PC-3 (cell line): Measurements from ENCODE around the gene TUBB2B. TPM values are rescaled to one million over a fixed set of nuclear protein-coding genes. Genes with fewer than 3 reads are reported as not detected.
"Not testable (repeated sequence)": the region's sequence is repeated elsewhere in the genome, so short reads cannot be mapped to it uniquely, and the experiment has no call there.

Source experiments
- ATAC-seq: fragments of 200-7000 bp; cut with Tn5 transposase; 2 replicates; pipeline ENCODE4 v1.9.1; 2020; ENCODE audit warnings: mild to moderate bottlenecking, moderate library complexity
- BruUV-seq: library from RNA; stranded (reverse); fragments of 400-500 nt; replicated peaks from 2 replicates; lab custom pipeline; 2021; lab: Mats Ljungman, UMichigan
- CTCF ChIA-PET: fragments of 300-600 bp; sonication (Branson Sonifier 250); formaldehyde crosslinking; loops from one replicate; lab custom pipeline; 2022; ENCODE audit warnings: antibody characterized with exemption; lab: Charles Lee
- POLR2A ChIA-PET: fragments of 300-600 bp; sonication (Branson Sonifier 250); formaldehyde crosslinking; loops from one replicate; lab custom pipeline; 2022; ENCODE audit warnings: antibody characterized with exemption; ENCODE audit not compliant: unreplicated experiment; lab: Charles Lee
- DNase-seq: peaks from one replicate; pipeline ENCODE4 v3.0.0-alpha.2; 2015
- H2AFZ ChIP-seq: fragments of 300-600 bp; sonication (generic); 2 replicates; pipeline ENCODE4 v1.6.0; 2016; ENCODE audit warnings: antibody characterized with exemption, low read length
- H3F3A ChIP-seq: fragments of 300-600 bp; sonication (generic); one replicate; pipeline ENCODE4 v1.6.0; 2017; ENCODE audit warnings: antibody characterized with exemption, low read length, control low read depth, mild to moderate bottlenecking; ENCODE audit not compliant: unreplicated experiment
- H3K27ac ChIP-seq: fragments of 300-600 bp; sonication (generic); 2 replicates; pipeline ENCODE4 v1.5.1; 2016; ENCODE audit warnings: mild to moderate bottlenecking, low read length
- H3K27me3 ChIP-seq: fragments of 300-600 bp; sonication (generic); 2 replicates; pipeline ENCODE4 v1.6.1; 2016; ENCODE audit warnings: low read length, mixed read lengths
- H3K36me3 ChIP-seq: fragments of 300-600 bp; sonication (generic); 2 replicates; pipeline ENCODE4 v1.6.1; 2016; ENCODE audit warnings: low read depth, mixed run types, low read length, mixed read lengths
- H3K4me1 ChIP-seq: fragments of 300-600 bp; sonication (generic); 2 replicates; pipeline ENCODE4 v1.5.1; 2016; ENCODE audit warnings: low read length; ENCODE audit not compliant: insufficient read depth
- H3K4me2 ChIP-seq: fragments of 300-600 bp; sonication (generic); 2 replicates; pipeline ENCODE4 v1.6.0; 2016; ENCODE audit warnings: low read length
- H3K4me3 ChIP-seq: fragments of 300-600 bp; sonication (generic); 2 replicates; pipeline ENCODE4 v1.5.1; 2016; ENCODE audit warnings: mild to moderate bottlenecking, low read length, mixed read lengths
- H3K79me2 ChIP-seq: fragments of 300-600 bp; sonication (generic); 2 replicates; pipeline ENCODE4 v1.6.1; 2017; ENCODE audit warnings: low read length, mixed read lengths
- H3K9ac ChIP-seq: fragments of 300-600 bp; sonication (generic); 2 replicates; pipeline ENCODE4 v1.6.0; 2016; ENCODE audit warnings: mild to moderate bottlenecking, low read length
- H3K9me2 ChIP-seq: fragments of 300-600 bp; sonication (generic); replicated peaks from 2 replicates; pipeline ENCODE4 v1.6.1; 2016; ENCODE audit warnings: mixed run types, low read length, mixed read lengths
- H3K9me3 ChIP-seq: fragments of 300-600 bp; sonication (generic); 2 replicates; pipeline ENCODE4 v1.6.1; 2016; ENCODE audit warnings: low read length, mixed read lengths
- H4K20me1 ChIP-seq: fragments of 300-600 bp; sonication (generic); 2 replicates; pipeline ENCODE4 v1.6.1; 2016; ENCODE audit warnings: low read length, mixed read lengths
- EZH2 ChIP-seq: fragments of 300-600 bp; sonication (generic); IDR thresholded peaks from one replicate; pipeline ENCODE4 v1.6.1; 2017; ENCODE audit warnings: antibody characterized with exemption, mild to moderate bottlenecking, low read length; ENCODE audit not compliant: unreplicated experiment
- EZH2phosphoT487 ChIP-seq: fragments of 300-600 bp; sonication (generic); IDR thresholded peaks from 2 replicates; pipeline ENCODE4 v1.6.1; 2018; ENCODE audit warnings: mild to moderate bottlenecking, antibody characterized with exemption, low read length, borderline replicate concordance
- intact Hi-C: fragments of 100-400 bp; cut with micrococcal nuclease; formaldehyde crosslinking; loops from 2 replicates; pipeline ENCODE4 v1.9.0; 2023
- total RNA-seq: library from RNA; depleted of rRNA; stranded (reverse); fragments of >200 nt; gene quantifications from 2 replicates; pipeline ENCODE4 v1.2.3, GENCODE V29; 2014
- TF ChIP-seq, protein P1 (sequence below): fragments of 300-600 bp; sonication (generic); conservative IDR thresholded peaks from 2 replicates; pipeline ENCODE4 v1.5.1; 2017; ENCODE audit warnings: antibody characterized with exemption, low read depth, mild to moderate bottlenecking, low read length

TUBB2B gene
- total RNA-seq, 1 experiment from 2014 or later = 6.5 TPM

DNA sequence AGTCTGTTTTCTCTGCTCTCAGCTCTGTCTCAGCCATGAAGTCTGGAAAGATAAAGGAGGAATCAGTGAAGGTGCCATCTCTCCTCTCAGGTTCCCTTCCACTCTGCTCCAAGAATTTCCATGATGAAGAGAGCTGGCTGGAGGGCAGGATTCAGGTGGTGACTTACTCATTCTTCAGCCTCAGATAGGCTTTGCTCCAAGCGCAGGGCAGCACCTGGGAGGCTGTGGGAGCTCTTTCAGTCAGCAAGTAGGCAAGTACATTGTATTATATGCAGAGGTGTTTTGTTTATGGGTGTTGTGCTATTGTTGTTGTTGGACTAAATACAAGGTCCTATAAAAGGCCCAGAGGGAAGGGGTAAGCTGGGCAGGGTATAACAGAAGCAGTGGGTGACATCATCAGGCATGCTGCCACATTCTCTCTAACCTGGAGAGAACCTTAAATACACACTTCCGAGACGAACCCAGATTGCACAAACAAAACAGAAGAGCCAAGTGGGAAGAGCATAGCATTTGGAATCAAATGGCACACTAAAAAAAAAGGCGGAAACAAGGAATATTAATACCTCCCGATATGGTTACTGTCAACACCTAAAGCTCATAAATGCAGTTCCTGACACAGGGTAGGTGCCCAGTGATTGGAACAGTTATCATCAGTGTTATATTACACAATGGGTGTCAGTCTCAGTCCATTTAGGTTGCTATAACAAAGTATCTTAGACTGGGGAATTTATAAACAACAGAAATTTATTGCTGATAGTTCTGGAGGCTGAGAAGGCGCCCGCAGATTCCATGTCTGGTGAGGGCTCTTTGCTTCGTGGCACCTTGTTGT, 16.8 kb upstream of the TUBB2B start:
- no peak overlapping the region for H3K4me3 ChIP-seq
- H3K9me3 ChIP-seq = no peaks in the 10 kb centered on the region
- DNase-seq (peak; percentile 17), ATAC-seq (peak; percentile 26; the same call in 1 of the 2 replicates)
- H3F3A ChIP-seq = no peaks in the 10 kb centered on the region
- H3K79me2 ChIP-seq = no peaks in the 10 kb centered on the region
- no peak overlapping the region for H3K9ac ChIP-seq
- ChIA-PET CTCF (no interaction called here), POLR2A (no interaction called here)
- H3K36me3 ChIP-seq = no peaks in the 10 kb centered on the region
- peaks cover 14% of the 10 kb centered on the region for H3K4me1 ChIP-seq
- no peak overlapping the region for H3K4me2 ChIP-seq
- no peak overlapping the region for H3K27ac ChIP-seq
- no peaks in the 10 kb centered on the region for H4K20me1 ChIP-seq
- BruUV-seq = no TSS peak
- 0 out of 2 replicates have a peak overlapping the region, but pooled peaks have one; percentile 22 for H2AFZ ChIP-seq
- intact Hi-C loops = no loop called here
- H3K27me3 ChIP-seq = no peaks in the 10 kb centered on the region
- TF ChIP-seq, protein P1, sequence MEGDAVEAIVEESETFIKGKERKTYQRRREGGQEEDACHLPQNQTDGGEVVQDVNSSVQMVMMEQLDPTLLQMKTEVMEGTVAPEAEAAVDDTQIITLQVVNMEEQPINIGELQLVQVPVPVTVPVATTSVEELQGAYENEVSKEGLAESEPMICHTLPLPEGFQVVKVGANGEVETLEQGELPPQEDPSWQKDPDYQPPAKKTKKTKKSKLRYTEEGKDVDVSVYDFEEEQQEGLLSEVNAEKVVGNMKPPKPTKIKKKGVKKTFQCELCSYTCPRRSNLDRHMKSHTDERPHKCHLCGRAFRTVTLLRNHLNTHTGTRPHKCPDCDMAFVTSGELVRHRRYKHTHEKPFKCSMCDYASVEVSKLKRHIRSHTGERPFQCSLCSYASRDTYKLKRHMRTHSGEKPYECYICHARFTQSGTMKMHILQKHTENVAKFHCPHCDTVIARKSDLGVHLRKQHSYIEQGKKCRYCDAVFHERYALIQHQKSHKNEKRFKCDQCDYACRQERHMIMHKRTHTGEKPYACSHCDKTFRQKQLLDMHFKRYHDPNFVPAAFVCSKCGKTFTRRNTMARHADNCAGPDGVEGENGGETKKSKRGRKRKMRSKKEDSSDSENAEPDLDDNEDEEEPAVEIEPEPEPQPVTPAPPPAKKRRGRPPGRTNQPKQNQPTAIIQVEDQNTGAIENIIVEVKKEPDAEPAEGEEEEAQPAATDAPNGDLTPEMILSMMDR = no peak
- TF ChIP-seq EZH2phosphoT487 (no peak), EZH2 (no peak)
- no peaks in the 10 kb centered on the region for H3K9me2 ChIP-seq

DNA sequence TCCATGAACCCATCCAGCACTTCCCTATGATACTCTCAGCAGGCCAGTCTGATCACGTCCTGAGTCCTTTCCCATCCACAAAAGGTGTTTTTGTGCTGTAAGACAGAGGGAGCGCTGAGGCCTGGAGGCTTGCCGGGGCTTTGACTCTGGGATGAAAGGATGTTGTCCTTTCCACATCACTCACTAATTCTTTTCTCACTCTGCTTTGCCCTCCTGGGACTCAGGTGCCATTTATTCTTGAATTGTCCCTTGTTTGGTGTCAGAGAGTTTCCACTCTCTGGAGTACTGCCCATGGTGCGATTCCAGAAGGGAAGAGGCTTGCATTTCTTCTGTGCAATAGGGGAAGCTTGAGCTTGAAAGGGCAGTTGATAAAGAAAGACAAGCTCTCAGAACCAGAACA, 15.3 kb upstream of the TUBB2B start:
- ChIA-PET POLR2A (interaction anchor here (0.5 kb wide), 1 partner anchor 28 kb away, joined by 4 read pairs; no protein-coding TSS in a partner anchor), CTCF (no interaction called here)
- no peaks in the 10 kb centered on the region for H3F3A ChIP-seq
- intact Hi-C loops = no loop called here
- H3K9me3 ChIP-seq = no peaks in the 10 kb centered on the region
- no peak overlapping the region for H3K4me2 ChIP-seq
- no peak overlapping the region for H3K27ac ChIP-seq
- no peak overlapping the region for H2AFZ ChIP-seq
- BruUV-seq = no TSS peak
- H3K9ac ChIP-seq = no peak overlapping the region
- H3K79me2 ChIP-seq = no peaks in the 10 kb centered on the region
- H3K4me1 ChIP-seq = peaks cover 6% of the 10 kb centered on the region
- TF ChIP-seq EZH2phosphoT487 (no peak), EZH2 (no peak)
- TF ChIP-seq, protein P1 = no peak
- no peak overlapping the region for H3K4me3 ChIP-seq
- H3K36me3 ChIP-seq = no peaks in the 10 kb centered on the region
- no peaks in the 10 kb centered on the region for H3K27me3 ChIP-seq
- H4K20me1 ChIP-seq = no peaks in the 10 kb centered on the region
- ATAC-seq (no peak), DNase-seq (no peak)
- no peaks in the 10 kb centered on the region for H3K9me2 ChIP-seq

DNA sequence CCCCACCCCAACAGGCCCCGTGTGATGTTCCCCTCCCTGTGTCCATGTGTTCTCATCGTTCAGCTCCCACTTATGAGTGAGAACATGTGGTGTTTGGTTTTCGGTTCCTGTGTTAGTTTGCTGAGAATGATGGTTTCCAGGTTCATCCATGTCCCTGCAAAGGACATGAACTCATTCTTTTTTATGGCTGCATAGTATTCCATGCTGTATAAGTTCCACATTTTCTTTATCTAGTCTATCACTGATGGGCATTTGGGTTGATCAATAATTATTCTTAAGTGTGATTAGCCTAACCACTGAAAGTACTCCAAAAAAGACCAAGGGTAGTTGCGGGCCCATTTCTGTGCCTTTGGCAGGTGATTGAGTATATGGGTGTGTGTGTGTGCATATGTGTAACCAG, 14.3 kb upstream of the TUBB2B start:
- H3K9ac ChIP-seq, H3K36me3 ChIP-seq, H2AFZ ChIP-seq, H3K4me3 ChIP-seq, H3K27me3 ChIP-seq, H3K27ac ChIP-seq, CTCF ChIA-PET, H3K9me2 ChIP-seq, intact Hi-C loops, H3K79me2 ChIP-seq, H3K4me1 ChIP-seq, BruUV-seq, ATAC-seq, H3K9me3 ChIP-seq, H4K20me1 ChIP-seq, DNase-seq, H3K4me2 ChIP-seq, H3F3A ChIP-seq, POLR2A ChIA-PET: not testable (repeated sequence)
